ENCODE results near the gene RERE. TPM values are rescaled to one million over a fixed set of nuclear protein-coding genes. Genes with fewer than 3 reads are reported as not detected.

The RERE gene
- total RNA-seq, 1 donor from 2014 or later: 80.3 TPM

DNA sequence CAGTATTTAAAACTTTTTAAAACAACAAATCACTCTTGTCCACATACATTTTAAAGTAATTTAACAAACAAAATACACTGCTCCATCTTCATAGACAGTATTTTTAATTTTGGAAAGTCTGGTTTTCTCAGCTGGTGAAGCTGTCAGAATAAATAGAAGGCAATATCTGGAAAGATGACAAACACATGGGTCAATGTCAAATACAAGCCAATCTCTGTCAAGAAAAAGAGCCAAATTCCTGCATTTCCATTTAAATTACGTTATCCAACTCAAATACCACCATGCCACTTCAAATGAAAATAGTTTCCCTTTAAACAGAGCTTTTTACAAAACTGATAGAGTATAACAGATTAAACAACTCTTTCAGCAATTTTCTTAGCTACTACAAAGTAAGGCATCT lies 176.5 kb downstream of the RERE start:
- Histone ChIP-seq H3K36me3 (no peaks in the 10 kb centered on the region), H3K27ac (no peak overlapping the region), H3K4me1 (peaks cover 6% of the 10 kb centered on the region), H3K27me3 (no peaks in the 10 kb centered on the region), H3K9me3 (no peaks in the 10 kb centered on the region), H3K4me3 (no peak overlapping the region)
- intact Hi-C loops (cut with DNase I): no loop called here
- no peak for TF ChIP-seq CTCF (IDR thresholded peaks at IDR 0.05)
- no peak for DNase-seq (ENCODE audit: extremely low spot score in 2 of 2)

GRCh38 chr1:8639148-8639547 lies 178.3 kb downstream of the RERE start:
- no peak overlapping the region for H3K27ac ChIP-seq
- H3K27me3 ChIP-seq: no peaks in the 10 kb centered on the region
- no peaks in the 10 kb centered on the region for H3K36me3 ChIP-seq
- H3K4me1 ChIP-seq: peaks cover 6% of the 10 kb centered on the region
- DNase-seq (ENCODE audit: extremely low spot score in 2 of 2): no peak
- intact Hi-C loops (cut with DNase I): no loop called here
- no peak overlapping the region for H3K4me3 ChIP-seq
- H3K9me3 ChIP-seq: no peaks in the 10 kb centered on the region
- TF ChIP-seq POLR2A (IDR thresholded peaks at IDR 0.05) (no peak), POLR2AphosphoS5 (IDR thresholded peaks at IDR 0.05; ENCODE audit: insufficient read depth in 1 of 2, low read depth in 1 of 2) (no peak), CTCF (IDR thresholded peaks at IDR 0.05) (no peak)

DNA sequence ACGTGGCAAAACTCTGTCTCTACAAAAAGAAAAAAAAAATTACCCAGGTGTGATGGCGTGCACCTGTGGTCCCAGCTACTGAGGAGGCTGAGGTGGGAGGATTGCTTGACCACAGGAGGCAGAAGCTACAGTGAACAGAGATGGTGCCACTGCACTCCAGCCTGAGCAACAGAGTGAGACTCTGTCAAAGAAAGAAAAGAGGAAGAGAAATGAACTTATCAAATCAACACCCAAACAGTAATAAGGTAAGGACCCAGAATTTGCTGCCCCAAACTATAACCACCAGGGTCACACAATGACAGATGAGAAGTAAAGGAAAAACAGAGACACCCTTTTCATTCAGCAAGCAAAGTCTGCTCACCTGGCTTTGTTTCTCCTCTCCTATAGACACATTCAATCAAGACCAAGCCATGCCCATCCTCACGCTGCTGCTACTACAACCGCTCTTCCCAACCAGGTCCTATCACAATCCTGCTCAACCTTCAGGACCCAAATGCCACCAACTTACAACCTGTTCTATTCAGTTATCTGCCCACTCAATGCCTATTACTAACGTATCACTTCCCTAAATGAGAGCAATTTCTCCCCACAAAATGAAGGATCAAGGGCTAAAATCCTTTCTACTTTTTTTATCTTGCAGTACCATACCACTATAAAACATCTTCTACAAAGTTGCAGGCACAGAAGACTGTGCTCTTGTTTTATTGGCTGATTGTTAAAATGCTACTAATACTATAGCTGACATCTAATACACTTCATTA lies 183.5 kb downstream of the RERE start:
- TF ChIP-seq POLR2A (IDR thresholded peaks at IDR 0.05) (no peak), POLR2AphosphoS5 (IDR thresholded peaks at IDR 0.05; ENCODE audit: insufficient read depth in 1 of 2, low read depth in 1 of 2) (no peak), CTCF (IDR thresholded peaks at IDR 0.05) (no peak)
- DNase-seq (ENCODE audit: extremely low spot score in 2 of 2): no peak
- H3K4me1 ChIP-seq: peaks cover 8% of the 10 kb centered on the region
- H3K4me3 ChIP-seq: no peak overlapping the region
- H3K36me3 ChIP-seq: no peaks in the 10 kb centered on the region
- intact Hi-C loops (cut with DNase I): no loop called here
- H3K27me3 ChIP-seq: no peaks in the 10 kb centered on the region
- no peaks in the 10 kb centered on the region for H3K9me3 ChIP-seq
- no peak overlapping the region for H3K27ac ChIP-seq

- Histone ChIP-seq H3K4me3 (no peak overlapping the region), H3K27ac (no peak overlapping the region), H3K9me3 (no peaks in the 10 kb centered on the region), H3K27me3 (no peaks in the 10 kb centered on the region), H3K36me3 (no peaks in the 10 kb centered on the region), H3K4me1 (peaks cover 16% of the 10 kb centered on the region)
- intact Hi-C loops (cut with DNase I): no loop called here
- no peak for DNase-seq (ENCODE audit: extremely low spot score in 2 of 2)
- TF ChIP-seq CTCF (IDR thresholded peaks at IDR 0.05): no peak
- TF ChIP-seq POLR2AphosphoS5 (IDR thresholded peaks at IDR 0.05; ENCODE audit: insufficient read depth in 1 of 2, low read depth in 1 of 2): no peak
Measured at GRCh38 chr1:8632102-8632501, 185.3 kb downstream of the RERE start.

- peaks cover 25% of the 10 kb centered on the region for H3K4me1 ChIP-seq
- no peak overlapping the region for H3K4me3 ChIP-seq
- DNase-seq (ENCODE audit: extremely low spot score in 2 of 2): no peak
- no peaks in the 10 kb centered on the region for H3K9me3 ChIP-seq
- intact Hi-C loops (cut with DNase I): no loop called here
- no peaks in the 10 kb centered on the region for H3K27me3 ChIP-seq
- TF ChIP-seq CTCF (IDR thresholded peaks at IDR 0.05) (no peak), POLR2AphosphoS5 (IDR thresholded peaks at IDR 0.05; ENCODE audit: insufficient read depth in 1 of 2, low read depth in 1 of 2) (no peak), POLR2A (IDR thresholded peaks at IDR 0.05) (no peak)
- H3K36me3 ChIP-seq: no peaks in the 10 kb centered on the region
- H3K27ac ChIP-seq: no peak overlapping the region
Measured at GRCh38 chr1:8631163-8631562, 186.3 kb downstream of the RERE start.
